Left renal cortex interstitium (tissue), 4 donors: ENCODE results near the gene PMF1. TPM values are rescaled to one million over a fixed set of nuclear protein-coding genes. Genes with fewer than 3 reads are reported as not detected.
"Not testable (repeated sequence)": the region's sequence is repeated elsewhere in the genome, so short reads cannot be mapped to it uniquely, and the experiment has no call there.

ENCODE experiments used
- DNase-seq, 4 donors: peaks; one replicate each; pipeline ENCODE4 v3.0.0-alpha.2; 2013; ENCODE audit warnings: low read depth in 4 of 4, low spot score in 2 of 4, missing footprints in 1 of 4
- polyA plus RNA-seq, 4 donors: library from polyadenylated mRNA; unstranded; fragments of 120-200 nt; gene quantifications; one replicate each; pipeline ENCODE4 v1.2.1, GENCODE V29; 2013; ENCODE audit not compliant: insufficient read length in 4 of 4

Gene PMF1
- polyA plus RNA-seq, 4 donors: 78.4 to 103 (median 97.6) TPM

- no peak for DNase-seq
These were observed 18.5 kb upstream of the PMF1 start for GRCh38 chr1:156194300-156194652.

- DNase-seq: no peak
These were observed 17.0 kb upstream of the PMF1 start for GRCh38 chr1:156195853-156196252.

- DNase-seq: no peak
These were observed 16.4 kb upstream of the PMF1 start for GRCh38 chr1:156196445-156196844.

GRCh38 chr1:156198831-156199349 lies 13.9 kb upstream of the PMF1 start:
- no peak for DNase-seq

- DNase-seq: no peak
These were observed 12.8 kb upstream of the PMF1 start for GRCh38 chr1:156200044-156200443.

- no peak for DNase-seq
These were observed 9.5 kb upstream of the PMF1 start for GRCh38 chr1:156203331-156203730.

GRCh38 chr1:156204686-156205085 lies 8.1 kb upstream of the PMF1 start:
- DNase-seq: no peak

GRCh38 chr1:156211243-156211642 lies 1.6 kb upstream of the PMF1 start:
- DNase-seq: no peak

GRCh38 chr1:156212130-156212529 lies 677 bp upstream of the PMF1 start:
- no peak for DNase-seq

- DNase-seq: no peak
These were observed 798 bp downstream of the PMF1 start for GRCh38 chr1:156213644-156213966.

- no peak for DNase-seq
These were observed 1.4 kb downstream of the PMF1 start for GRCh38 chr1:156214024-156214748.

GRCh38 chr1:156216361-156217086 lies 3.7 kb downstream of the PMF1 start:
- not testable (repeated sequence) for DNase-seq

- no peak for DNase-seq
These were observed 5.1 kb downstream of the PMF1 start for GRCh38 chr1:156217871-156218270.

- no peak for DNase-seq
These were observed 7.4 kb downstream of the PMF1 start for GRCh38 chr1:156220226-156220625.

GRCh38 chr1:156221986-156222692 lies 9.3 kb downstream of the PMF1 start:
- no peak for DNase-seq

- DNase-seq: no peak
These were observed 12.8 kb downstream of the PMF1 start for GRCh38 chr1:156225677-156226014.

GRCh38 chr1:156226116-156226538 lies 13.3 kb downstream of the PMF1 start:
- DNase-seq: no peak

GRCh38 chr1:156226782-156227181 lies 14.0 kb downstream of the PMF1 start:
- DNase-seq: no peak

- no peak for DNase-seq
These were observed 15.7 kb downstream of the PMF1 start for GRCh38 chr1:156228501-156228900.

- no peak for DNase-seq
These were observed 17.1 kb downstream of the PMF1 start for GRCh38 chr1:156229809-156230472.

GRCh38 chr1:156230473-156230837 lies 17.6 kb downstream of the PMF1 start:
- DNase-seq: no peak
